ENCODE data around the gene MAST2. TPM values are rescaled to one million over a fixed set of nuclear protein-coding genes. Genes with fewer than 3 reads are reported as not detected.

MAST2 gene
- total and polyA plus RNA-seq, 2 experiments from 2014 or later: 44.8 to 79.2 TPM

DNA sequence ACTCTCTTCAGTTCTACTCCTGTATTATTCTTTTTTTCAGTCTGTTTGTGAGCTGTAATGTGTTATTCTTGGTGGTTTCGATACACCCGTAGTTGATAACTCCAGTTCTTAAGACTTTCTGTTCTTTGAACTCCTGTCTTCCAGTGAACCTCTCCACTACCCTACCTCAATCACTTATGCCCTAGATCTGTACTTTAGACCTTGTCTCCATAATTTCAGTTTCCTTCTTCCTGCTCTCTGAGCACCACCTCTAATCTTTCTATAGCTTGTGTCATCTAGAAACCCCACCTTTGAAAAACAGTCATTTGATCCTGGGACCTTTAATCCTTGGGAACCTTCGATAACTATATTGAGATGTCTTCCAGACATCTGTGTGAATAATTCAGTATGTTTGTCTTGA lies 169.7 kb downstream of the MAST2 start:
- no peaks in the 10 kb centered on the region for H3K27me3 ChIP-seq
- TF ChIP-seq CTCF (IDR thresholded peaks at IDR 0.05; ENCODE audit: low read depth, low read length): no peak

DNA sequence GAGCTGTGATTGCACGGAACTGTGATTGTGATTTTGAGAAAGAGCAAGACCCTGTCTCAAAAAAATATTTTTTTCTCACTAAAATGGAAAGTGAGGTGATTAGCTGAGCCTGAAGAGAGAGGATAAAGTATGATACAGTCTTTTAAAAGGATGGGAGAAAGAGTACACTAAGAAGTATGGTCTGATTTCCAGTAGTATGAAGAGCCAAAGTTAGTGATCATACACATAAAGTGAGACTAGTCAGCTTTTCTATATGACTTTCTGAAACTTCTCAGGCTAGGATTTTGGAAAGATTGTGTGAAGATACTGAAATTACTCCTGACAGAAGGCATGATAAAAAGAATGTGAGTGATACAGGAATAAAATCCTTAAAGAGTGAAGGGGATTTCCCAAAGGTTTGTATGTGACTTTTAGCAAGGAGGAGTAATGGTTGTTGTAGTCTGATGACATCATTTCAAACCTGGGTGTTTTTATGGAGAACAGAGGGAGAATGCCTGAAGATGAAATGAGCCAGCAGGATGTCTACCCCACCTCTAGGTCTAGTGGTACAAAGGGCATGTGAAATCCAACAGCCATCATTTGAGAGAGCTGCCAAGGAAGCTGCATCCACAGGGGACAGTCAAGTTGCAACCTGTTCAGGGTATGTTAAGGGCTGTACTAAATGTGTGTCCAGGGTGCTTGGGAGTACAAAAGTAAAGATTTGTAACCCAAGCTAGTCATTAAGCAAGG lies 171.3 kb downstream of the MAST2 start:
- no peak overlapping the region for H3K27ac ChIP-seq
- no peaks in the 10 kb centered on the region for H3K9me3 ChIP-seq (ENCODE audit: low read depth)
- TF ChIP-seq CTCF (IDR thresholded peaks at IDR 0.05; ENCODE audit: low read depth, low read length): no peak
- DNase-seq (ENCODE audit: low read depth in 1 of 2, low spot score in 1 of 2): no peak
- no peak overlapping the region for H3K4me3 ChIP-seq
- H3K4me1 ChIP-seq (ENCODE audit: low read depth): no peaks in the 10 kb centered on the region
- H3K36me3 ChIP-seq: peaks cover 10% of the 10 kb centered on the region
- no peaks in the 10 kb centered on the region for H3K27me3 ChIP-seq

More for the DNA sequence above, 169.7 kb downstream of the MAST2 start:
- peaks cover 10% of the 10 kb centered on the region for H3K36me3 ChIP-seq
- DNase-seq (ENCODE audit: low read depth in 1 of 2, low spot score in 1 of 2): no peak
- H3K27ac ChIP-seq: no peak overlapping the region
- H3K9me3 ChIP-seq (ENCODE audit: low read depth): no peaks in the 10 kb centered on the region
- no peaks in the 10 kb centered on the region for H3K4me1 ChIP-seq (ENCODE audit: low read depth)
- no peak overlapping the region for H3K4me3 ChIP-seq

DNA sequence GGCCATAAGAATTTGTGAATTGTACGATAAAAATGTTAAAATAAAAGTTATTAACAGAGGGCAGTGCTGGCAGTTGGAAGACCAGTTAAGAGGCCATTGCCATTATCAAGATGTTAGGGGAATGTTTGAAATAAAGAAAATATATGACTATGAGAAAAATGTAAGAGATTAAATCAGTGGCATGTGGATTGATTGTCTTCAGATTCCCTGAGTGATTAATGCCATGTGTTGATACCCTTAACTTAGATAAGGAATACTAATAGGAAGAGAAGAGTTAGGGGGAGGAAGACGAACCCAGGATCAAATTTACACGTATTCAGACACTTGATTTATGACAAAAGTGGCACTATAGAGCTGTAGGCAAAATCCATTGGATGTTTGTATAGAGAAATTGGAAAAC lies 173.2 kb downstream of the MAST2 start:
- H3K4me3 ChIP-seq: no peak overlapping the region
- no peaks in the 10 kb centered on the region for H3K4me1 ChIP-seq (ENCODE audit: low read depth)
- no peak for TF ChIP-seq CTCF (IDR thresholded peaks at IDR 0.05; ENCODE audit: low read depth, low read length)
- H3K27me3 ChIP-seq: no peaks in the 10 kb centered on the region
- H3K36me3 ChIP-seq: peaks cover 10% of the 10 kb centered on the region
- no peaks in the 10 kb centered on the region for H3K9me3 ChIP-seq (ENCODE audit: low read depth)
- no peak overlapping the region for H3K27ac ChIP-seq
- DNase-seq (ENCODE audit: low read depth in 1 of 2, low spot score in 1 of 2): no peak

- Histone ChIP-seq H3K9me3 (ENCODE audit: low read depth) (no peaks in the 10 kb centered on the region), H3K4me1 (ENCODE audit: low read depth) (no peaks in the 10 kb centered on the region), H3K36me3 (no peaks in the 10 kb centered on the region), H3K27me3 (no peaks in the 10 kb centered on the region), H3K27ac (no peak overlapping the region), H3K4me3 (no peak overlapping the region)
- no peak for DNase-seq (ENCODE audit: low read depth in 1 of 2, low spot score in 1 of 2)
- TF ChIP-seq CTCF (IDR thresholded peaks at IDR 0.05; ENCODE audit: low read depth, low read length): no peak
Measured at GRCh38 chr1:45979074-45979777, 175.8 kb downstream of the MAST2 start.

- no peak for DNase-seq (ENCODE audit: low read depth in 1 of 2, low spot score in 1 of 2)
- Histone ChIP-seq H3K4me1 (ENCODE audit: low read depth) (no peaks in the 10 kb centered on the region), H3K27me3 (no peaks in the 10 kb centered on the region), H3K9me3 (ENCODE audit: low read depth) (no peaks in the 10 kb centered on the region), H3K4me3 (no peak overlapping the region), H3K36me3 (no peaks in the 10 kb centered on the region), H3K27ac (no peak overlapping the region)
- no peak for TF ChIP-seq CTCF (IDR thresholded peaks at IDR 0.05; ENCODE audit: low read depth, low read length)
Measured at GRCh38 chr1:45979778-45980176, 176.4 kb downstream of the MAST2 start.

All from cardiac muscle cell (in vitro differentiated cells and primary cell).